GM21723 (cell line): ENCODE results near the gene STRA6.

Experiments used
- ATAC-seq: cut with Tn5 transposase; IDR thresholded peaks from one replicate; pipeline ENCODE4 v1.9.1; 2021; ENCODE audit warnings: mild to moderate bottlenecking, moderate library complexity; ENCODE audit not compliant: unreplicated experiment

STRA6 gene

GRCh38 chr15:74182131-74182530, 20.5 kb downstream of the STRA6 start:
- ATAC-seq, result no peak

- ATAC-seq, result no peak
These were observed 21.5 kb downstream of the STRA6 start for GRCh38 chr15:74180881-74181602.

- ATAC-seq, result no peak
These were observed 22.4 kb downstream of the STRA6 start for GRCh38 chr15:74179983-74180880.

GRCh38 chr15:74179101-74179841, 23.3 kb downstream of the STRA6 start:
- no peak for ATAC-seq

GRCh38 chr15:74178326-74179100, 24.1 kb downstream of the STRA6 start:
- no peak for ATAC-seq

GRCh38 chr15:74176262-74177214, 26.0 kb downstream of the STRA6 start:
- ATAC-seq, result no peak

- no peak for ATAC-seq
These were observed 27.1 kb downstream of the STRA6 start for GRCh38 chr15:74175271-74176191.

GRCh38 chr15:74174958-74175253, 27.7 kb downstream of the STRA6 start:
- no peak for ATAC-seq

GRCh38 chr15:74174219-74174957, 28.2 kb downstream of the STRA6 start:
- ATAC-seq, result no peak

GRCh38 chr15:74173380-74174218, 29.0 kb downstream of the STRA6 start, which contains the start of gene ISLR:
Gene ISLR, plus strand, starts transcription at chr15:74173710. Its CDS starts 1,149 bp downstream, at chr15:74174859.
- no peak for ATAC-seq

- no peak for ATAC-seq
These were observed 29.7 kb downstream of the STRA6 start for GRCh38 chr15:74172701-74173379.

GRCh38 chr15:74171965-74172541, 30.5 kb downstream of the STRA6 start:
- ATAC-seq, result no peak

GRCh38 chr15:74170875-74171578, 31.6 kb downstream of the STRA6 start:
- no peak for ATAC-seq

- no peak for ATAC-seq
These were observed 32.3 kb downstream of the STRA6 start for GRCh38 chr15:74170071-74170844.

GRCh38 chr15:74168711-74169126, 33.9 kb downstream of the STRA6 start:
- no peak for ATAC-seq
